HG03469 (cell line): ENCODE measurements around the gene RAPGEF5.

Experiments
- ATAC-seq: cut with Tn5 transposase; IDR thresholded peaks from one replicate; pipeline ENCODE4 v1.9.1; 2021; ENCODE audit warnings: mild to moderate bottlenecking, moderate library complexity, moderate number of reproducible peaks; ENCODE audit not compliant: unreplicated experiment

Gene RAPGEF5

DNA sequence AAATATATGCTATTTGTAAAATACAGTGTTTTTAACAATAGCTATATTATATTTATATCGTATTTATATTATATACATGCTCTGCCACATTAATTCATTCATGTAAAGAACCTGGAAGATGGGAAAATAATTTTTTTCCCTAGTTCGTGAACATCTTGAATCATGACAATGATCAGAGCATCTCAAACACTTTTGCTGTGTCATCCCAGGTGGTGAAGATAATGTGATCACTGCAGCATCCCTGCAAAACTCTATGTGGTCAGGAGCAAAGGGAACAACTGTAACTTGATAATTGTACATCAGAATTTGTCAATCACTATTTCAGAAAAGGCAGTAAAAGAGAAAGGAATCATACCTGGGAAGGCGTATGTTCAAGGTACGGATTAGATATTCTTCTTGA is 39.3 kb downstream of the RAPGEF5 start:
- ATAC-seq, result no peak

DNA sequence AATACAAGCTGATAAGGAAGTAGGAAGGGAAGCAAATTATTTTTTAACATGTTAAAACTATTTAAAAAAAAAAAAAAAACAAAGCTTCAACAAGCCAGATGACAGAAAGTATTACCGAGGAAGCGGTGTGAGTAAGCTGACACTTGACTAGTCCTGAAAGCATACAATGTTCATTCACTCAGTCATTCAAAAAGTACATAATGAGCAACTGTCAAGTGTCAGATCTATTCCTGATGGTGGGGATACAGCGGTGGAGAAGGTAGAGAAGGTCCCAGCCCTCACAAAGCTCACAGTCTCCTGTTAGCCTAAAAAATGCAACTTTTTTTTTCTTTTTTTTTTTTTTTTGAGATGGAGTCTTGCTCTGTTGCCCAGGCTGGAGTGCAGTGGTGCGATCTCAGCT is 40.0 kb downstream of the RAPGEF5 start:
- no peak for ATAC-seq

DNA sequence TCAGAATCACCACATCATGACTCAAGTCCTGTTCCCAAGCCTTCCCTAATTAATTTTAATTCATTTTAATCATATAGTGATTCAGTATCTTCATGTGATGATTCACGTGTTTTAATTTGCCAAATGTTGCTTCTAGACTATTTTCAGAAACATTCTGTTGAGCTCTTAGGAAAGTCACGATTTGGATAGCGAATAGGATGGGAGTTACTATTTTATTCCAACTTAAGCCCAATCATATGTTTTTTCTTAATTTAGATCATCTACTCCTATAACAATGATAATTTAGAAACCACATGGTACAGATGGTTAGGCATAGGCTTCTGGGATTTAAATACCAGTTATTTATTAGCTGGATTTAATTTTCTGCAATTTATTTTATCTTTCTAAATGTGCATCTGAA is 49.1 kb downstream of the RAPGEF5 start:
- no peak for ATAC-seq

DNA sequence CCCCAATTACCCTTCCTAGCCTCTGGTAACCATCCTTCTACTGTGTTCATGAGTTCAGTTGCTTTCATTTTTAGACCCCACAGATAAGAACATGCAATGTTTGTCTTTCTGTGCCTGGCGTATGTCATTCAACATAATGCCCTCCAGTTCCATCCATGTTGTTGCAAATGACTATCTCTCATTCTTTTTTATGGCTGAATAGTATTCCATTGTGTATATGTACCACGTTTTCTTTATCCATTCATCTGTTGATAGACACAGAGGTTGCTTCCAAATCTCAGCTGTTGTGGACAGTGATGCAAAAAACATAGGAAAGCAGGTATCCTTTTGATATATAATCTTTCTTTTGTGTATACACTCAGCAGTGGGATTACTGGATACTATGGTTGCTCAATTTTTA is 51.2 kb downstream of the RAPGEF5 start:
- ATAC-seq, result no peak

DNA sequence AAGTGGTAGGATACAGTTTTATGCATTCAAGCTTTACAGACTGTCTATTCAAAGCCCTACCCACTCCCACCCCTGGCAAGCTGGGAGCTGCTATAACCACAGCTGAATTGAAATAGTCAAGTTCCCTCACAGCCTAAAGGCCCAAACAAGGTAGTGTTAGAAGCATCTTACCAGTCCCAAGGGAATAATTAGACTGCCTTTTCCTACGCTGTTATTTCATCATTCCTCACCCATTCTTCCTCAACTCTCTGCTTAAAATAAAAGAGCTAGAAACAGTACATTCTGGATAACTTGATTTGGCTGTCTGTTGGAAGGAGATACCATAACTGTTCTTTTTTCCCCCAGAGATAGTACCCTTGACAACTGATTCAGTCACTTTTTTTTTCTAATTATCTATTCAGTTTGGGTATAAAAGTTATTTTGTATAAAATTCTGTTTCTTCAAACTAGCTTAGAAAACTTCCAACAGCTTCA is 54.0 kb downstream of the RAPGEF5 start:
- ATAC-seq, result no peak

DNA sequence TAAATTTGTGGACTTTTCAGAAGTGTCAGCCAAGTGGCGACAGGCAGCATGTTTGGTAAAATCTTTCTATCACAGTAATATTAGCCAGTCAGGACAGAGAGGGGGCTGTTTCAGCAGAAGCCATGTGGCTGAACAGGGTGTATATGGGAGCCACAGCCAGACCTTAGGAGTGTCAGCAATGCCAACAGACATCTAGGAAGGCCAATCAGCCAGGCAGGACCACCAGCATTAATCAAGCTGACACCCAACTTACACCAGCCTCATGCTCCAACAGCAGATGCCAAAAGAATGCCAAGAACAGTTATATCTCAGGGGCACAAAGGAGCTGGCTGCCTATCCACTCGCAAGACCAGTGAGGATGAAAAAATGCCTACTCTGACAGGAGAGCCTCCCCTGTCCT is 54.8 kb downstream of the RAPGEF5 start:
- ATAC-seq, result no peak

DNA sequence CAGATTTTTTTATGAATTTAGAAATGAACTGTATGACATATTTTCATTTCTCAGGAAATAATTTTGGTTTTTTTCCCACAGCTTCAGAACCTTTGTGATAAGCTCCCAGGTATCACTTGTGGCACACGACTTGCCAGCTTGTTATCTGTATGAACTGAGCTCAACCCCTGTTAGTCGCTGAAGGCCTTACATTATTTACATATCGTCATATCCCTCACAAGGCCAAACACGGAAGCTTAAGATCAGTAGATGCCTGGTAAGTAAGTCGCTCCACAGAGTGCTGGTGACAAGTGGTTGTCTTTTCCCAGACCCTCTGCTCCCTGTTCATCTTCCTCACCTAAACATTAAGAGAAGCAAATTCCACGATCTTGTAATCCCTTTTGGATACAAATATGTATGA is 55.2 kb downstream of the RAPGEF5 start:
- ATAC-seq, result no peak

DNA sequence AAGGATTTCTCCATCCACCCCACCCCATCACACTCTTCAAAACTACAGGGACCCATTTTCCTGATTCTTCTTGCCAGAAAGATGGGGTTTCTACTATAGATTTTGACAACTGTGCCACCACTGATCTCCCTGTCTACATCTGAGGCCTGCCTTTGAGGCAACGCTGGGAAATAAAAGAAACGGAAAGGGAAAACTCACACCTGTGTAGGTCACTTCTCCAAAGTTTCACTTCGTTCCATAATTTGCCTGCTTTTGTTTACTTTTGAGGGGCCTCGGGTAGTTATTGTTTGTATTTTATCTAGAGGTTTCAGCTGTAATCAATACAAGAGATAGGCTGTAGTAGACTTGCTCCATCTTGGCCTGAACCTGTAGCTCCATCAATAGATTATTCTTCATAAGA is 56.1 kb downstream of the RAPGEF5 start:
- no peak for ATAC-seq

DNA sequence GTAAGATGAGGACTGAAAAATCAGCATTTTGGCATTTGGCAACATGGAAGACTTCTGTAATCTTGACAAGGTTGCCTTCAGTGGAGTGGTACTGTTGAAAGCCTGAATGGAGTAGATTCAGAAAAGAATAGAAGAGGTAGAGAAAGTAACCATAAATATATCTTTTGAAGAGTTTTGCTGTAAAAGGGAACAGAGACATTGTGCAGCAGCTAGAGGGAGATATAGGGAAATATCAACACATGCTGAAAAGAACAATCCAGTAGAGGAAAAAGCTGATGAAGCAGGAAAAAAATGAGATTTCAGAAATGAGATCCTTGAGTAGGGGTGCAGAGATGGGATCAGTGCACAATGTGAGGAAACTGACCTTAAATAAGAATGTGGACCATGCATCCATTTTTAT is 60.0 kb downstream of the RAPGEF5 start:
- no peak for ATAC-seq

DNA sequence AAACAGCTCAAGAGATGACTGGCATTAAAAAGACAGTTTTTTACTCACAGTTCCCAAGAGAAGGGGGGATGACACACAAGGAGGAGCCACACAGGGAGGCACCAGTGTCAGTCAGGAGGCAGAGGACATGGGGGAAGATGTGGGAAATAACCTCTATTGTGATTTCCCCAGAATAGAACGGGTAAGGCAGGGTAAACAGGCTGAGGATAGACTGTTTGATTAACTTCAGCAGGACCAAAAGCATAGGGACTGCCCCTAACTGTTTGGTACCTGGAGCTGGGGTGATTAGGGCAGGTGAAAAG is 60.7 kb downstream of the RAPGEF5 start:
- no peak for ATAC-seq

DNA sequence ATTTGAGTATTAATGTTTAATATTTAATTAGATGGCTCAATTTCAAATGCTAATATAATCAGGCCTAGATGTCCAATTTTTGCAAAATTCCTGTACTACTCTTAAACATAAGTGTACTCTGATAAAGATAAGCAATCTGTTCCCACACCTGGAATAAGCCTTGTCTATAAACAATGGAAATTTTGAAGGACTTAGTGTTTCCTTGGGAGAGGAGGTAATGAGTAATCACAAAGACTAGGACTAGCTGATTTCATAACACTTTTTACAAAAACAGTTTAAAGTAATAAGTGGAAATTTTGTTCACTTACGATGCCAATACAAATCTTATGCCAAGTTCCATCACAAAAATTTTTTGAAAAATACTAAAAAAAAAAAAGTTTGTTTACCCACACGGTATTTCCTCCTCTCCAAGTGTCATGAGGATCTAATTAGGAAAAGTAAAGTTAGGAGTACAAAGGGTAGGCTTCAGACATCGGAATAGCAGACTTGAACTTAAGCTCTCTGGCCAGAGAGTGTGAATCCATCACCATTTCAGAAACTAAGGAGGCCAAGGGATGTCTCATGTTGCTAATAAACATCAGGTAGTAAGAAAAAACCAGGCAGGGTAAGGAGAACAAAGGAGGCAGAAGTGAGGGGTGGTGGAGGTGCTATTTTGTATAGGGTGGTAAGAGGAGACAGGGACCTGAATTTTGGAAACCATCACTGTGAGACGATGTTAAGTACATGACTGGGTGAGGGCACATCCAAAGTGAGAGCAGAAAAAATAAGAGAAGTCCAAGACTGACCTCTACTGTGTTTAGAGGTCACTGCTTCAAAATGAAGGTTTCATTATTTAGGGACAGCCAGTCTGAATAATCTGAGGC is 61.3 kb downstream of the RAPGEF5 start:
- ATAC-seq, result no peak

DNA sequence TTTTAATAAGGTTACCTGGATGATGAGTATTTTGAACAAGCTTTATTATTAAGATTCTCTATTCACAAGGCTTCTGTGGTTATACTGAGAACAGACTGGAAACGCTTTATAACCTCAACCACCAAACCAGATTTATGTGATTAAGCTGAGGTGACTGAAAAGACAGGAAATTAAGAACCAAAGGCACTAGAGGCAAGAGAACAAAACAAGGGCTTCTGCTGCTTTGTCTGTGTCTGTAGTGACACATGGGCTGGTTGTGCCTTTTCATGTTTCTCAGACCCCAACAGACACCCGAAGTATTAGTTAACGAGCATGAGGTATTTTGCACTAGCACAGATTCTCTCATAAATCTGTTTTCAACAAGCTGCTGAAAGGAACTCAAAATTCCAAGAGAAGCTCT is 64.4 kb downstream of the RAPGEF5 start:
- no peak for ATAC-seq

DNA sequence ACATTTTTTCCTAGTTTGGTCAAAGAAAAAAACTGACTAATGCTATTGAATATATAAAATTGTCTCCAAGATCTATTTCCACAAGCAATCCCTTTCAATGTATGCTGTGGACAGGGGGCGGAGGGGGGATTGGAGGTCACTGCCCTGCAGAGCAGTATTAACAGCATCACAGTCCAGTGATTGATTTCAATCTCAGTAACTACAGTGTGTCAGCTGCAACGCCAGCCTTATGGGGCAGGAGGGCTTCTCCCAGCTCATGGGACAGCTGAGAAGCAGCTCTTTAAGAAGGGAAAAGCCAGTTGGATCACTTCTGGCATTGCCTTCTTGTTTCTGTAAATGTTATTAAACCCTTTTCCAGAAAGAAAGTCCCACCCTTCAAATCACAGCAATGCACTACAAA is 65.0 kb downstream of the RAPGEF5 start:
- no peak for ATAC-seq

DNA sequence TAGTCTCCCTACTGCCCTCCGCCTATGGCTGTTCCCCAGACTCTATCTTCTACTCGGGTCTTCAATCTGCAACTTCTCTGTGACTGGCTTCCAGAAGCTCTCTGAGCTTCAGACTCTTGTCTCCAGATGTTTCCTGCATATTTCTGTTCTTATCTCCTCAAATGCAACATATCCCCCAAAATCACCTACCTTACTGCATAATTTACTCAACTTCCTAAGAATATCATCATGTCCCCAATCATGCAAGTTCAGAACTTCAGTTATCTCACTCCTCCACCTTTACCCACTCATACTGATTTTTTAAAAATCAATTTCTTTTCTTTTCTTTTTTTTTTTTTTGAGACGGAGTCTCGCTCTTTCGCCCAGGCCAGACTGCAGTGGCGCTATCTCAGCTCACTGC is 68.8 kb downstream of the RAPGEF5 start:
- ATAC-seq, result no peak

DNA sequence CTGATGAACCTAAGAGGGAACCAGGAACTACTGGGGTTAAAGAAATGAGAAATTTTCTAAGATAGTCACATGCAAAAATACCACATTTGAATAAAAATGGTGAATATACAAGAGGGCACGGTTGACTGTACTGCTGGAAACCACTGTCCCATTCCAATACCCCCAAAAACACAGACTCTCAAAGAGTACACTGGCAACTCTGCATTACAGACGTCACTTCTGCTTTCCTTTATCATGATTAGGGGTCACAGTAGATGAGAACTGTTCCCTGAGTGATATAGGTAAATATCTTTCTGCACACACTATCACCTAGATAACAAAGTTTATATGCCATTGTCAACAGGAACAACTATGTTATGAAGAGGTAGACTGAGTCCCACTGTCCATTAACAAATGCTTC is 69.5 kb downstream of the RAPGEF5 start:
- ATAC-seq, result no peak

DNA sequence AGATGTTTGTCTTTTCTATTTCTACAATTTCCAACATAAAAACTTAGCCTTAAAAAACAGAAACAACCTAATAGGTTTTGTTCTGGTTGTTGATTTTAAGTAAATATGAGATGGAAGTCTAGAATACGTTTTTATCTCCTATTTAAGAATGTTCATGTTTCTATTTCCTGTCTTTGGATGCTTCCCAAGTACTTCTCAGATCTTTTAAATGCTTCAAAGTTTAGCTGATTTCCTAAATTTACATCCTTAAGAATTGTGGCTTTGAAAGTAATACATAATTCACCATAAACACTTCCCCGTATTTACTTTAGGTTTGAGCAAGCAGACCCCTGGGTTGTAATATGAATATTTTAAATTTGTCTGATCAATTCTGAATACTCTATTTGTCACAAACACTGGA is 70.5 kb downstream of the RAPGEF5 start:
- no peak for ATAC-seq

DNA sequence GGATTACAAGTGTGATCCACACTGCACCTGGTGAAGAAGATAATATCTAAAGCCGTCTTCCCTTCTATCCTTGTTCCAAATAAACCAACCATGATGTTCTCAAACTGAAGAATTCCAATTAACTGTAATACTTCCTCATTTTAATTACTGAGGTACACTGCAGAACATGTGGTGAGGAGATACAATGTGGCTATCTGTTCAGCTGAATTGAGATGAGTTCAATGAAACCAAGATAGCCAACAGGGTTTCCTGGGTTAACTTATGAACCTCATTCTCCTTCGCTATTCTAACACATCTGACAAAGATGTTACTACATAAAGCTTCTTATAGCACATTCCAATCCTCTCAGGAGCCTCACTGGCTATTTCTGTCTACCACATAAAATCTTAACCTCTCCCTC is 75.5 kb downstream of the RAPGEF5 start:
- no peak for ATAC-seq

DNA sequence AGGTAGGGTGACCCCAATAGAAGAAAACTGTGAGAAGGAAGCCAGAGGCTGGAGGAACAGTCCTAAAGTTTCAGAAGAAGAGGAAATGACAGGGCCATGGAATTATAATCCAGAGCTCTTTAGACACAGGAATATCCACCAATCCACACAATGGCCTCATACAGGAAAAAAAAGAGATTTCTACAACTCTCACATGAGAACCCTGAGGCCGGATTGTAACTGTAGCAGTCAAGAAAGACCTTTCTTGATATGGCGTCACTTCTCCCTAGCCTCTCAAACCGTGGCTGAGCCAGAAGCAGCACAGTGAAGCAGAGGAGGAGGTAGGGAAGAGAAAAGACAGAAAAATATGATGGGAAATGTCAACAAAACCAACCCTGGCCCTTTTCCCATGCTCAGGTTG is 76.9 kb downstream of the RAPGEF5 start:
- ATAC-seq, result no peak

DNA sequence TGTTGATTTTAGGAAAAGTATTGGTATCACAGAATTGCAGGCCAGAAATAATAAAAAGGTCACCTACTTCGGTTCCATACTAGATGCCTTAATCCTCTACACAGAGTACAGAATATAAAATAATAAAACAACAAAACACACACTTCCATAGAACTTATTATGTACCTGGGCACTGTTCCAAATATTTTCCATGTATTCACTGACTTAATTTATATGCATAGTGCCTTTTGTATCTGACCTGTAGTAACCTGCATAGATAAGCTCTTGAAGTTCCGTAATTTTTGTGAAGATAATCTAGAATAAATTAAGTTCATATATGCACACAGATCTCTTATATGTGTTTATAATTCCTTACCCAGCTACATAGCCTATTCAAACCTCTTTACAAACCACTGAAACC is 78.3 kb downstream of the RAPGEF5 start:
- ATAC-seq, result no peak

DNA sequence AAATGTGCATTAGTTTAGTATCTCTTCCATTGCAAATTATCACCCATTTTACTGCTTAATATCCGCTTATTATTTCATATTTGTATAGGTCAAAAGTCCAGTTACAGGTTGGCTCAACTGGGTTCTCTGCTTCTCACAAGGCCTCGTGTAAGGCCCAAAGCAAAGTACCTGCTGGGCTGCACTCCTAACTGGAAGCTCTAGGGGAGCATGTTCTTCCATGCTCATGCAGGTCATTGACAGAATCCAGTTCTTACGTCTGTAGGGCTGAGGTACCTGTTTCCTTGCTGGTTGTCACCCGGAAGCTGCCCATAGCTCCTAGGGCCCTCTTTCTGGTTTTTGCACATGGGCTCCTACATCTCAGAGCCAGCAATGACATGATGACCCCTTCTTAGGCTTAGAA is 79.6 kb downstream of the RAPGEF5 start:
- ATAC-seq, result no peak

DNA sequence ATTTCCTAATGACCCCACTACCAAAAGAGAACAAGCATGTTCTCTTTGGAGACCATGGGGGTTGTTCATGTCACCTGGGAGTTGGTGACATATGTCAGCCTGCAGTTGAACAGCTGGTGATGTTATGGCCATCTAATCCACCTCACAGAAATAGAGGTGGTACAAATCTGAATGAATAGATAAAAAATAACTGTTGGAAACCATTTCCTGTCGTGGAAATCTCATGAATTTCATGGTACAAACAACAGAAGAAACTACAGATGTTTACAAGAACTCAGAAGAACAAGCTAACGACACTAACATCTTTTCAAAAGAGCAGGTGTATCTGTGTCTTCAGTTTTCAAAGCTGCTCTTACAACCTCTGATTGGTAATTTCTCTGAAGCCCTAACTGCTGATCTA is 81.3 kb downstream of the RAPGEF5 start:
- no peak for ATAC-seq

DNA sequence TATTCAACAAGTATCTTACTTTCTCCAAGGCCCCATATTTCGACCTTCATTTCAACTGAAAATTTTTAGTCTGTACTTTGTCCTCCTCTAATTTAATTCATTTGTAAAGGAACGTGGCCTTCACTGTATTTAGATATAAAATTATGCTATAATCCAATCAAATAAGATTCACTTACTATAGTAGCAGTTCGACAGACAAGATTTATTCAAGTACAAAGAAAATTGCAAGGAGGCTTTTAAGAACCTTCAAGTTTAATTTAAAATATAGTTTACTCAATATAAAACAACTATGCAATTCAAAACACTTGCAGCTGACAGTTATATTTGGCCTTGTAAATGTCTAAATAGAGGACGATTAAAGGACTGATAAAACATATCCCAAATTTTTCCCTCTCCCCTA is 85.6 kb downstream of the RAPGEF5 start:
- no peak for ATAC-seq

DNA sequence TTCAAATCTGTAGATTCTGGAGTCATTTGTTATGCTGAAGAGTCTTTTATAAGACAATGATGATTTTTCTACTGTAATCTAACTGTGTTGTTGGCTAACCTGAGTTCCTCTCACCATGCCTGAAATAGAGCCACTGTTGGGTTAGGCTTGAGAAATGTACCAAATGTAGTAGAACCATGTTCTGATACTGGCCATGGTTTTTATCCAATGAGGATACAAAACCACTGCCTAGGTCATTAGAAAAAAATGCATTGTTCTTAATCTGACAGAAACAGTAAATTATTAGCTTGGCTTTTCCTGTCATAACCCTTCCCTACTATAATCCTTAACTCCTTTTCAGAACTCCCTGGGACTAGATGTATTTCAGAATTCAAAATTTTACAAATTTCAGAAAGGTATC is 86.6 kb downstream of the RAPGEF5 start:
- no peak for ATAC-seq
